OCI-LY7 (cell line): ENCODE data around the gene KRT31.

Experiments used
- CTCF ChIP-seq: fragments of 200-600 bp; sonication (generic); conservative IDR thresholded peaks from 2 replicates; pipeline ENCODE4 v1.5.1; 2014; ENCODE audit warnings: mild to moderate bottlenecking, antibody characterized with exemption, low read length, moderate library complexity, mixed read lengths
- EZH2phosphoT487 ChIP-seq: fragments of 200-600 bp; sonication (generic); IDR thresholded peaks from 2 replicates; pipeline ENCODE4 v1.6.1; 2018; ENCODE audit warnings: low read depth, borderline replicate concordance, mild to moderate bottlenecking, mixed run types, antibody characterized with exemption, low read length, moderate library complexity, mixed read lengths

GRCh38 chr17:41419716-41420115 is 22.3 kb upstream of the KRT31 start:
- TF ChIP-seq CTCF (no peak), EZH2phosphoT487 (no peak)
